HG02970 (cell line): Measurements from ENCODE around the gene EEF1A1.
"Not testable (repeated sequence)": the region's sequence is repeated elsewhere in the genome, so short reads cannot be mapped to it uniquely, and the experiment has no call there.

Experiments
- ATAC-seq: cut with Tn5 transposase; IDR thresholded peaks from one replicate; pipeline ENCODE4 v1.9.1; 2021; ENCODE audit warnings: mild to moderate bottlenecking, moderate library complexity, moderate number of reproducible peaks; ENCODE audit not compliant: unreplicated experiment, low FRiP score

Gene EEF1A1

GRCh38 chr6:73508776-73509175 lies 12.1 kb downstream of the EEF1A1 start:
- ATAC-seq: no peak

GRCh38 chr6:73506246-73506645 lies 14.6 kb downstream of the EEF1A1 start:
- ATAC-seq: no peak

GRCh38 chr6:73505705-73506104 lies 15.1 kb downstream of the EEF1A1 start:
- not testable (repeated sequence) for ATAC-seq

- no peak for ATAC-seq
Measured at GRCh38 chr6:73505142-73505541, 15.7 kb downstream of the EEF1A1 start.

GRCh38 chr6:73504160-73504559 lies 16.7 kb downstream of the EEF1A1 start:
- ATAC-seq: no peak

- no peak for ATAC-seq
Measured at GRCh38 chr6:73503027-73503772, 17.6 kb downstream of the EEF1A1 start.

- no peak for ATAC-seq
Measured at GRCh38 chr6:73497915-73498314, 22.9 kb downstream of the EEF1A1 start.

GRCh38 chr6:73491377-73491776 lies 29.5 kb downstream of the EEF1A1 start:
- ATAC-seq: no peak

- ATAC-seq: no peak
Measured at GRCh38 chr6:73487473-73487872, 33.4 kb downstream of the EEF1A1 start.

- ATAC-seq: no peak
Measured at GRCh38 chr6:73484438-73484837, 36.4 kb downstream of the EEF1A1 start.

GRCh38 chr6:73481969-73482368 lies 38.9 kb downstream of the EEF1A1 start:
- no peak for ATAC-seq

GRCh38 chr6:73477407-73477806 lies 43.4 kb downstream of the EEF1A1 start:
- no peak for ATAC-seq

GRCh38 chr6:73476723-73477122 lies 44.1 kb downstream of the EEF1A1 start:
- ATAC-seq: no peak

GRCh38 chr6:73471686-73472290 lies 49.0 kb downstream of the EEF1A1 start:
- ATAC-seq: peak; percentile 82
